ENCODE measurements around the gene COQ8B. TPM values are rescaled to one million over a fixed set of nuclear protein-coding genes. Genes with fewer than 3 reads are reported as not detected.

Gene COQ8B
- total RNA-seq, 4 donors from 2014 or later: 32.4 to 92.8 (median 41.9) TPM

- H3K27ac ChIP-seq: no peak overlapping the region
- H3K9me3 ChIP-seq: no peaks in the 10 kb centered on the region
- TF ChIP-seq, protein P1, sequence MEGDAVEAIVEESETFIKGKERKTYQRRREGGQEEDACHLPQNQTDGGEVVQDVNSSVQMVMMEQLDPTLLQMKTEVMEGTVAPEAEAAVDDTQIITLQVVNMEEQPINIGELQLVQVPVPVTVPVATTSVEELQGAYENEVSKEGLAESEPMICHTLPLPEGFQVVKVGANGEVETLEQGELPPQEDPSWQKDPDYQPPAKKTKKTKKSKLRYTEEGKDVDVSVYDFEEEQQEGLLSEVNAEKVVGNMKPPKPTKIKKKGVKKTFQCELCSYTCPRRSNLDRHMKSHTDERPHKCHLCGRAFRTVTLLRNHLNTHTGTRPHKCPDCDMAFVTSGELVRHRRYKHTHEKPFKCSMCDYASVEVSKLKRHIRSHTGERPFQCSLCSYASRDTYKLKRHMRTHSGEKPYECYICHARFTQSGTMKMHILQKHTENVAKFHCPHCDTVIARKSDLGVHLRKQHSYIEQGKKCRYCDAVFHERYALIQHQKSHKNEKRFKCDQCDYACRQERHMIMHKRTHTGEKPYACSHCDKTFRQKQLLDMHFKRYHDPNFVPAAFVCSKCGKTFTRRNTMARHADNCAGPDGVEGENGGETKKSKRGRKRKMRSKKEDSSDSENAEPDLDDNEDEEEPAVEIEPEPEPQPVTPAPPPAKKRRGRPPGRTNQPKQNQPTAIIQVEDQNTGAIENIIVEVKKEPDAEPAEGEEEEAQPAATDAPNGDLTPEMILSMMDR (IDR thresholded peaks at IDR 0.05): no peak
- no peak for TF ChIP-seq POLR2A (IDR thresholded peaks at IDR 0.05)
- no peak for DNase-seq
- peaks cover 0 to 41% (median 0%) of the 10 kb centered on the region in 3 donors for H3K36me3 ChIP-seq
- H3K4me1 ChIP-seq: peaks cover 0 to 10% (median 4%) of the 10 kb centered on the region in 4 donors
- no peaks in the 10 kb centered on the region for H3K27me3 ChIP-seq
- no peak overlapping the region for H3K4me3 ChIP-seq
Observed at GRCh38 chr19:40685563-40685962, 31.1 kb downstream of the COQ8B start.

DNA sequence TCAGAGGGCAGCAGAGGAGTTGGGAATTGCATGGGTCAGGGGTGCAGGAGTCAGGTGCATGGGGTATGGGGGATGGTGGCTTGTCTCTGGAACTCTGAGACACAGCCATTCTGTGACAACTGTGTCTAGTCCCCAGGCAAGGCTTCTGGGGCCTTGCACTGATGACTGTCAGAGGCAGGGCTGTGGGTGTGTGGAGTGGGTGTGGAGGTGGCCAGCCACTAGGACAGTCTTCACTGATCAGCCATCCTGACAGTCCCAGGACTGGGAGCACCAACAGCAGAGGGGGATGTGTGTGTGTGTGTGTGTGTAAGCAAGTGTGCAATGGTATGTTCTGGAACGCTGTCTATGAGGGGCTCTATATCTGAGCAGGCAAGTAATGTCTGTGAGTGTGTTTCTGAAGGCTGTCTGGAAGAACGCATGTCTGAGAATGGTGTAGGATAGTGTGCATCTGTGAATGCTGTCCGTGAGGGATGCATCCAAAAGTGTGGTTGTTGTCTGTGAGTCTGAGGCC, 31.6 kb downstream of the COQ8B start:
- no peaks in the 10 kb centered on the region for H3K27me3 ChIP-seq
- no peaks in the 10 kb centered on the region for H3K9me3 ChIP-seq
- peaks cover 0 to 46% (median 0%) of the 10 kb centered on the region in 3 donors for H3K36me3 ChIP-seq
- no peak for TF ChIP-seq POLR2A (IDR thresholded peaks at IDR 0.05)
- TF ChIP-seq, protein P1 (IDR thresholded peaks at IDR 0.05): no peak
- H3K4me1 ChIP-seq: peaks cover 0 to 8% (median 3%) of the 10 kb centered on the region in 4 donors
- H3K4me3 ChIP-seq: no peak overlapping the region
- H3K27ac ChIP-seq: no peak overlapping the region
- no peak for DNase-seq

GRCh38 chr19:40684280-40684679, 32.4 kb downstream of the COQ8B start:
- H3K4me1 ChIP-seq: peaks cover 0 to 8% (median 0%) of the 10 kb centered on the region in 4 donors
- H3K4me3 ChIP-seq: no peak overlapping the region
- TF ChIP-seq, protein P1 (IDR thresholded peaks at IDR 0.05): no peak
- no peak for TF ChIP-seq POLR2A (IDR thresholded peaks at IDR 0.05)
- no peak for DNase-seq
- peaks cover 0 to 50% (median 0%) of the 10 kb centered on the region in 3 donors for H3K36me3 ChIP-seq
- H3K27me3 ChIP-seq: no peaks in the 10 kb centered on the region
- no peak overlapping the region for H3K27ac ChIP-seq
- H3K9me3 ChIP-seq: no peaks in the 10 kb centered on the region

GRCh38 chr19:40683437-40683836, 33.2 kb downstream of the COQ8B start:
- peaks cover 0 to 7% (median 0%) of the 10 kb centered on the region in 4 donors for H3K4me1 ChIP-seq
- H3K27me3 ChIP-seq: no peaks in the 10 kb centered on the region
- no peaks in the 10 kb centered on the region for H3K9me3 ChIP-seq
- H3K27ac ChIP-seq: no peak overlapping the region
- no peak for TF ChIP-seq POLR2A (IDR thresholded peaks at IDR 0.05)
- TF ChIP-seq, protein P1 (IDR thresholded peaks at IDR 0.05): no peak
- no peak for DNase-seq
- peaks cover 0 to 58% (median 0%) of the 10 kb centered on the region in 3 donors for H3K36me3 ChIP-seq
- no peak overlapping the region for H3K4me3 ChIP-seq

DNA sequence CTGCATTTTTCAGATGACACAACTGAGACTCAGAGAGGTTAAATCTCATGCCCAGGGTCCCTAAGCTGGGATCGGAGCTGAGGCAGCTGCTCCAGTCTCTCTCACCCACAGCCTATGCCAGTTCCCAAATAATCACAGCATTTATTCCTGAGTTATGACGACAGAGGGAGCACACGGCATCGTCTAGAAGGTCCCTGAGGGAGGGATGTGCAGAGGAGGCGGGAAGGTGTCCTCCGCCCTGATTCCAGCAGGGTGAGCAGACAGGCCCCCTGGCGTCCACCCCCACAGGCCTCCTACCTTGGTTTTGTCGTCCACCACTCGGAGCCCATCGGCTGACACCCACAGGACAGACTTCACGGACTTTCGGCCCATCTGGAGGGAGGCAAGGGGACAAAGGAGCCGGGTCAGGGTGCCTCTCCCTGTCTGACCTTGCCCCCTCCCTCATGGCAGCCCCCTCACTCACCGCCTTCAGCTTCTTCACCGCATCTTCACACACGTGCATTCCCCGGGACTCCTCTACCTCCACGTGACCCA, 34.2 kb downstream of the COQ8B start:
- H3K36me3 ChIP-seq: peaks cover 0 to 67% (median 0%) of the 10 kb centered on the region in 3 donors
- TF ChIP-seq, protein P1 (IDR thresholded peaks at IDR 0.05): no peak
- no peak for TF ChIP-seq POLR2A (IDR thresholded peaks at IDR 0.05)
- DNase-seq: no peak

More for the DNA sequence above, 34.2 kb downstream of the COQ8B start:
- Histone ChIP-seq H3K27ac (no peak overlapping the region), H3K4me1 (no peaks in the 10 kb centered on the region), H3K9me3 (no peaks in the 10 kb centered on the region), H3K4me3 (no peak overlapping the region), H3K27me3 (no peaks in the 10 kb centered on the region)
